GM12878 (cell line): ENCODE results near the gene FUT3. TPM values are rescaled to one million over a fixed set of nuclear protein-coding genes. Genes with fewer than 3 reads are reported as not detected.

ENCODE experiments used
- FOS ChIP-seq: IDR thresholded peaks from 3 replicates; pipeline ENCODE4 v1.6.1; 2011; ENCODE audit warnings: borderline replicate concordance; ENCODE audit not compliant: insufficient read length; ENCODE audit errors: extremely low read depth
- FOXM1 ChIP-seq: IDR thresholded peaks from 2 replicates; pipeline ENCODE4 v1.6.1; 2012; ENCODE audit warnings: low read depth, mild to moderate bottlenecking, inconsistent platforms, low read length, moderate library complexity
- POLR2A ChIP-seq: IDR thresholded peaks from 2 replicates; pipeline ENCODE4 v1.6.1; 2011; ENCODE audit warnings: low read depth, mild to moderate bottlenecking, low read length
- TCF12 ChIP-seq: IDR thresholded peaks from 2 replicates; pipeline ENCODE4 v1.6.1; 2011; ENCODE audit warnings: low read depth, mild to moderate bottlenecking, low read length
- polyA plus RNA-seq, 11 experiments: library from polyadenylated mRNA; depleted of rRNA in 4 of 11; unstranded in 6 of 11; stranded (reverse) in 5 of 11; fragments of >200 nt; fragmentation: Nextera tagmentation in 4 of 11; fragmentation: Illumina TruSeq in 1 of 11; extraction: Ambion mirVana in 4 of 11; extraction: Trizol in 1 of 11; gene quantifications; 1 replicate in 1 of 11; 2 replicates in 10 of 11; pipeline versions ENCODE4 v1.2.1 to v1.2.3, GENCODE V29; 2011 to 2016; ENCODE audit warnings: inconsistent platforms in 2 of 11, missing spikeins in 2 of 11, low read depth in 1 of 11
- total RNA-seq, 4 experiments: library from RNA; depleted of rRNA in 3 of 4; stranded (reverse); fragments of >200 nt in 3 of 4; fragmentation: Illumina TruSeq in 1 of 4; extraction: Trizol in 1 of 4; gene quantifications; 2 replicates each; pipeline versions ENCODE4 v1.2.1 to v1.2.3, GENCODE V29; 2013 to 2021
- TF ChIP-seq, protein P1 (sequence below): IDR thresholded peaks from 2 replicates; pipeline ENCODE4 v1.6.1; 2011; ENCODE audit warnings: mild to moderate bottlenecking, low read depth, low read length, moderate library complexity; ENCODE audit not compliant: insufficient replicate concordance
- TF ChIP-seq, protein P2 (sequence below): fragments of 450-650 bp; IDR thresholded peaks from 2 replicates; pipeline ENCODE4 v1.6.1; 2017; ENCODE audit warnings: antibody characterized with exemption, mild to moderate bottlenecking, moderate library complexity
- TF ChIP-seq, protein P3 (sequence below): IDR thresholded peaks from 2 replicates; pipeline ENCODE4 v1.6.1; 2012; ENCODE audit warnings: improper control_type of control experiment, low read depth, low read length; ENCODE audit not compliant: insufficient replicate concordance

Gene FUT3
- total and polyA plus RNA-seq, 10 of the 15 experiments (the other 5 are each of a cell fraction or from before 2014, with no cell fraction given) = 0.04 to 0.31 (median 0.07) TPM; not detected in 7

DNA sequence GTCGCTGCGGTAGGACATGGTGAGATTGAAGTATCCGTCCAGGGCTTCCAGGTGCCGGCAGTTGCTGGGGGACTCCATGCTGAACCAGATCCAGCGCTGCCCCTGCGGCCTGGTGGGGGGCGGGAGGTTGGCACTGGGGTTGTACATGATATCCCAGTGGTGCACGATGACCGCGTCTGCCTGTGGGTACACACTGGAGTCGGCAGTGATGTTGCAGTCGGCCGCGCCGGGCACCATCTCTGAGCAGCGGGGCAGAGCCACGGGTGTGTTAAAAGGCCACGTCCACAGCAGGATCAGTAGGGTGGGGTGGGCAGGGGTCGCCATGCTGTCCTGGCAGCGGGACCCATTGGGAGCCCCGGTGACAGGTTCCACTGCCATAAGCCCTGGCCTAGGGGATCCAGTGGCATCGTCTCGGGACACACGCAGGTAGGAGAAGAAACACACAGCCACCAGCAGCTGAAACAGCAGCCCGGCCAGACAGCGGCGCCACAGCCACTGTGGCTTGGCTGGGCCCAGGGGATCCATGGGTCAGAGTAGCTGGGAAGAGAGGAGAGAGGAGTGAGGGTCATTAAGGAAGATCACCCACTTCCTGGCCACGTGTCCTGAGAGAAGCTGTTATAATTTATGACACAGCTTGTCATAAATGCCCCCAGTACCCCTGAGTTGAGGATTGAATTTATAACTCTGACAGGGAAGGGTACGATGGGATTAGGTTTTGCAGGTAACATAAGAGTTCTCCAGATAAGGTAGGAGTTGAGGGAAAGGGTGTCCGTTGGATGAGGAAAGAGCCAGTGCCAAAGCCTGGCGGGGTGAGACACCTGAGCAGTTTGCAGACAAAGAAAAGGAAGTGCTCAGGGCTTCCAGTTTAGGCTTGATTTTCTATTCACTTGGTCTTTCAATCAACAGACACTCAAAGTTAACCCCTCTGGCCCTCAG is 16.2 kb upstream of the FUT3 start (continued):
- no peak for TF ChIP-seq FOS
- TF ChIP-seq, protein P1, sequence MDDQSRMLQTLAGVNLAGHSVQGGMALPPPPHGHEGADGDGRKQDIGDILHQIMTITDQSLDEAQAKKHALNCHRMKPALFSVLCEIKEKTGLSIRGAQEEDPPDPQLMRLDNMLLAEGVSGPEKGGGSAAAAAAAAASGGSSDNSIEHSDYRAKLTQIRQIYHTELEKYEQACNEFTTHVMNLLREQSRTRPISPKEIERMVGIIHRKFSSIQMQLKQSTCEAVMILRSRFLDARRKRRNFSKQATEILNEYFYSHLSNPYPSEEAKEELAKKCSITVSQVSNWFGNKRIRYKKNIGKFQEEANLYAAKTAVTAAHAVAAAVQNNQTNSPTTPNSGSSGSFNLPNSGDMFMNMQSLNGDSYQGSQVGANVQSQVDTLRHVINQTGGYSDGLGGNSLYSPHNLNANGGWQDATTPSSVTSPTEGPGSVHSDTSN = no peak
- TF ChIP-seq, protein P2, sequence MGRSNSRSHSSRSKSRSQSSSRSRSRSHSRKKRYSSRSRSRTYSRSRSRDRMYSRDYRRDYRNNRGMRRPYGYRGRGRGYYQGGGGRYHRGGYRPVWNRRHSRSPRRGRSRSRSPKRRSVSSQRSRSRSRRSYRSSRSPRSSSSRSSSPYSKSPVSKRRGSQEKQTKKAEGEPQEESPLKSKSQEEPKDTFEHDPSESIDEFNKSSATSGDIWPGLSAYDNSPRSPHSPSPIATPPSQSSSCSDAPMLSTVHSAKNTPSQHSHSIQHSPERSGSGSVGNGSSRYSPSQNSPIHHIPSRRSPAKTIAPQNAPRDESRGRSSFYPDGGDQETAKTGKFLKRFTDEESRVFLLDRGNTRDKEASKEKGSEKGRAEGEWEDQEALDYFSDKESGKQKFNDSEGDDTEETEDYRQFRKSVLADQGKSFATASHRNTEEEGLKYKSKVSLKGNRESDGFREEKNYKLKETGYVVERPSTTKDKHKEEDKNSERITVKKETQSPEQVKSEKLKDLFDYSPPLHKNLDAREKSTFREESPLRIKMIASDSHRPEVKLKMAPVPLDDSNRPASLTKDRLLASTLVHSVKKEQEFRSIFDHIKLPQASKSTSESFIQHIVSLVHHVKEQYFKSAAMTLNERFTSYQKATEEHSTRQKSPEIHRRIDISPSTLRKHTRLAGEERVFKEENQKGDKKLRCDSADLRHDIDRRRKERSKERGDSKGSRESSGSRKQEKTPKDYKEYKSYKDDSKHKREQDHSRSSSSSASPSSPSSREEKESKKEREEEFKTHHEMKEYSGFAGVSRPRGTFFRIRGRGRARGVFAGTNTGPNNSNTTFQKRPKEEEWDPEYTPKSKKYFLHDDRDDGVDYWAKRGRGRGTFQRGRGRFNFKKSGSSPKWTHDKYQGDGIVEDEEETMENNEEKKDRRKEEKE = no peak
- TF ChIP-seq FOXM1 = no peak
- TF ChIP-seq POLR2A = no peak
- TF ChIP-seq, protein P3, sequence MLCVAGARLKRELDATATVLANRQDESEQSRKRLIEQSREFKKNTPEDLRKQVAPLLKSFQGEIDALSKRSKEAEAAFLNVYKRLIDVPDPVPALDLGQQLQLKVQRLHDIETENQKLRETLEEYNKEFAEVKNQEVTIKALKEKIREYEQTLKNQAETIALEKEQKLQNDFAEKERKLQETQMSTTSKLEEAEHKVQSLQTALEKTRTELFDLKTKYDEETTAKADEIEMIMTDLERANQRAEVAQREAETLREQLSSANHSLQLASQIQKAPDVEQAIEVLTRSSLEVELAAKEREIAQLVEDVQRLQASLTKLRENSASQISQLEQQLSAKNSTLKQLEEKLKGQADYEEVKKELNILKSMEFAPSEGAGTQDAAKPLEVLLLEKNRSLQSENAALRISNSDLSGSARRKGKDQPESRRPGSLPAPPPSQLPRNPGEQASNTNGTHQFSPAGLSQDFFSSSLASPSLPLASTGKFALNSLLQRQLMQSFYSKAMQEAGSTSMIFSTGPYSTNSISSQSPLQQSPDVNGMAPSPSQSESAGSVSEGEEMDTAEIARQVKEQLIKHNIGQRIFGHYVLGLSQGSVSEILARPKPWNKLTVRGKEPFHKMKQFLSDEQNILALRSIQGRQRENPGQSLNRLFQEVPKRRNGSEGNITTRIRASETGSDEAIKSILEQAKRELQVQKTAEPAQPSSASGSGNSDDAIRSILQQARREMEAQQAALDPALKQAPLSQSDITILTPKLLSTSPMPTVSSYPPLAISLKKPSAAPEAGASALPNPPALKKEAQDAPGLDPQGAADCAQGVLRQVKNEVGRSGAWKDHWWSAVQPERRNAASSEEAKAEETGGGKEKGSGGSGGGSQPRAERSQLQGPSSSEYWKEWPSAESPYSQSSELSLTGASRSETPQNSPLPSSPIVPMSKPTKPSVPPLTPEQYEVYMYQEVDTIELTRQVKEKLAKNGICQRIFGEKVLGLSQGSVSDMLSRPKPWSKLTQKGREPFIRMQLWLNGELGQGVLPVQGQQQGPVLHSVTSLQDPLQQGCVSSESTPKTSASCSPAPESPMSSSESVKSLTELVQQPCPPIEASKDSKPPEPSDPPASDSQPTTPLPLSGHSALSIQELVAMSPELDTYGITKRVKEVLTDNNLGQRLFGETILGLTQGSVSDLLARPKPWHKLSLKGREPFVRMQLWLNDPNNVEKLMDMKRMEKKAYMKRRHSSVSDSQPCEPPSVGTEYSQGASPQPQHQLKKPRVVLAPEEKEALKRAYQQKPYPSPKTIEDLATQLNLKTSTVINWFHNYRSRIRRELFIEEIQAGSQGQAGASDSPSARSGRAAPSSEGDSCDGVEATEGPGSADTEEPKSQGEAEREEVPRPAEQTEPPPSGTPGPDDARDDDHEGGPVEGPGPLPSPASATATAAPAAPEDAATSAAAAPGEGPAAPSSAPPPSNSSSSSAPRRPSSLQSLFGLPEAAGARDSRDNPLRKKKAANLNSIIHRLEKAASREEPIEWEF = no peak
- no peak for TF ChIP-seq TCF12
